Breast epithelium (tissue), 4 donors: ENCODE data around the gene PRH1. TPM values are rescaled to one million over a fixed set of nuclear protein-coding genes. Genes with fewer than 3 reads are reported as not detected.

ENCODE experiments used
- DNase-seq, 2 donors: peaks; one replicate each; pipeline ENCODE4 v3.0.0-alpha.2; 2019; ENCODE audit warnings: low spot score in 2 of 2
- H3K27ac ChIP-seq, 2 donors: fragments of 200-600 bp; sonication (generic) in 1 of 2; one replicate each; pipeline ENCODE4 v1.5.1; 2016 to 2019; ENCODE audit warnings: mild to moderate bottlenecking in 1 of 2
- H3K27me3 ChIP-seq, 2 donors: fragments of 200-600 bp; sonication (generic) in 1 of 2; one replicate each; pipeline versions ENCODE4 v1.5.1 to v1.6.0; 2017 to 2019; ENCODE audit warnings: control low read depth in 1 of 2, mild to moderate bottlenecking in 1 of 2
- H3K36me3 ChIP-seq: fragments of 200-600 bp; one replicate; pipeline ENCODE4 v1.5.1; 2019
- H3K4me1 ChIP-seq, 2 donors: fragments of 200-600 bp; sonication (generic); one replicate each; pipeline ENCODE4 v1.5.1; 2016 to 2019; ENCODE audit warnings: control low read depth in 1 of 2
- H3K4me3 ChIP-seq, 3 donors: fragments of 200-600 bp; sonication (generic); 1 replicate in 2 of 3; 2 replicates in 1 of 3; pipeline ENCODE4 v1.5.1; 2016 to 2019; ENCODE audit warnings: mild to moderate bottlenecking in 3 of 3, moderate library complexity in 2 of 3
- H3K9me3 ChIP-seq, 2 donors: fragments of 200-600 bp; sonication (generic) in 1 of 2; one replicate each; pipeline ENCODE4 v1.5.1; 2016 to 2019; ENCODE audit warnings: control low read depth in 1 of 2
- CTCF ChIP-seq, 3 donors: fragments of 450-650 bp; IDR thresholded peaks; one replicate each; pipeline ENCODE4 v1.5.1; 2016 to 2017; ENCODE audit warnings: antibody characterized with exemption in 3 of 3, mild to moderate bottlenecking in 3 of 3, moderate library complexity in 3 of 3
- POLR2A ChIP-seq: fragments of 450-650 bp; IDR thresholded peaks from one replicate; pipeline ENCODE4 v1.6.1; 2016; ENCODE audit warnings: antibody characterized with exemption, mild to moderate bottlenecking, moderate library complexity
- POLR2AphosphoS5 ChIP-seq, 3 donors: sonication (generic); formaldehyde crosslinking; IDR thresholded peaks; one replicate each; pipeline ENCODE4 v1.6.1; 2017; ENCODE audit warnings: antibody characterized with exemption in 3 of 3
- intact Hi-C: fragments of 100-400 bp; cut with DNase I; formaldehyde crosslinking; loops from one replicate; pipeline ENCODE4 v1.15.1; 2023; ENCODE audit warnings: low total_unique reads
- total RNA-seq, 3 donors: library from RNA; depleted of rRNA; stranded (reverse); fragments of >200 nt; gene quantifications; one replicate each; pipeline ENCODE4 v1.1.0, GENCODE V29; 2016

PRH1 gene
- total RNA-seq, 3 donors from 2014 or later = 30.9 to 72.6 (median 39.0) TPM

- Histone ChIP-seq H3K36me3 (no peaks in the 10 kb centered on the region), H3K4me3 (no peak within 1 kb of the TSS), H3K27ac (no peak within 1 kb of the TSS), H3K4me1 (no peaks in the 10 kb centered on the region), H3K27me3 (no peaks in the 10 kb centered on the region), H3K9me3 (peaks cover 10 to 15% of the 10 kb centered on the region in 2 donors)
- DNase-seq = no peak
- intact Hi-C loops = no loop called here
- TF ChIP-seq CTCF (IDR thresholded peaks at IDR 0.05) (no peak), POLR2A (no peak), POLR2AphosphoS5 (IDR thresholded peaks at IDR 0.05) (no peak)
These were observed 25.4 kb upstream of the PRH1 start, which contains the start of gene TAS2R13 for GRCh38 chr12:10909462-10909861. Gene TAS2R13 (minus strand): TSS chr12:10909562. CDS start chr12:10909298, 264 bp downstream.

GRCh38 chr12:10904686-10905085 is 20.6 kb upstream of the PRH1 start:
- no peaks in the 10 kb centered on the region for H3K27me3 ChIP-seq
- TF ChIP-seq POLR2A = no peak
- TF ChIP-seq CTCF (IDR thresholded peaks at IDR 0.05) = no peak
- TF ChIP-seq POLR2AphosphoS5 (IDR thresholded peaks at IDR 0.05) = no peak
- H3K9me3 ChIP-seq = peaks cover 26 to 27% of the 10 kb centered on the region in 2 donors
- no peak overlapping the region for H3K27ac ChIP-seq
- no peak overlapping the region for H3K4me3 ChIP-seq
- no peaks in the 10 kb centered on the region for H3K36me3 ChIP-seq
- no peak for DNase-seq
- no peaks in the 10 kb centered on the region for H3K4me1 ChIP-seq
- intact Hi-C loops = no loop called here

- H3K9me3 ChIP-seq = peaks cover 26 to 27% of the 10 kb centered on the region in 2 donors
- no peak for DNase-seq
- intact Hi-C loops = no loop called here
- H3K4me1 ChIP-seq = no peaks in the 10 kb centered on the region
- H3K36me3 ChIP-seq = no peaks in the 10 kb centered on the region
- H3K27ac ChIP-seq = no peak overlapping the region
- no peaks in the 10 kb centered on the region for H3K27me3 ChIP-seq
- TF ChIP-seq CTCF (IDR thresholded peaks at IDR 0.05) = no peak
- no peak for TF ChIP-seq POLR2A
- TF ChIP-seq POLR2AphosphoS5 (IDR thresholded peaks at IDR 0.05) = no peak
- H3K4me3 ChIP-seq = no peak overlapping the region
These were observed 17.4 kb upstream of the PRH1 start for GRCh38 chr12:10901427-10901826.

GRCh38 chr12:10900972-10901371 is 16.9 kb upstream of the PRH1 start:
- no peaks in the 10 kb centered on the region for H3K4me1 ChIP-seq
- no peak for DNase-seq
- peaks cover 26 to 27% of the 10 kb centered on the region in 2 donors for H3K9me3 ChIP-seq
- no peak overlapping the region for H3K4me3 ChIP-seq
- no peaks in the 10 kb centered on the region for H3K27me3 ChIP-seq
- H3K27ac ChIP-seq = no peak overlapping the region
- intact Hi-C loops = no loop called here
- TF ChIP-seq POLR2AphosphoS5 (IDR thresholded peaks at IDR 0.05) (no peak), POLR2A (no peak), CTCF (IDR thresholded peaks at IDR 0.05) (no peak)
- H3K36me3 ChIP-seq = no peaks in the 10 kb centered on the region

GRCh38 chr12:10900530-10900929 is 16.5 kb upstream of the PRH1 start:
- H3K27me3 ChIP-seq = no peaks in the 10 kb centered on the region
- H3K4me3 ChIP-seq = no peak overlapping the region
- no peaks in the 10 kb centered on the region for H3K4me1 ChIP-seq
- TF ChIP-seq POLR2AphosphoS5 (IDR thresholded peaks at IDR 0.05) = no peak
- TF ChIP-seq CTCF (IDR thresholded peaks at IDR 0.05) = no peak
- no peak for TF ChIP-seq POLR2A
- H3K27ac ChIP-seq = no peak overlapping the region
- intact Hi-C loops = no loop called here
- H3K36me3 ChIP-seq = no peaks in the 10 kb centered on the region
- no peak for DNase-seq
- peaks cover 26 to 27% of the 10 kb centered on the region in 2 donors for H3K9me3 ChIP-seq
